Measurements from ENCODE around the gene VIPR2. TPM values are rescaled to one million over a fixed set of nuclear protein-coding genes. Genes with fewer than 3 reads are reported as not detected.
A peak's percentile ranks its signal among the peaks of the same experiment; 100 is the strongest.
"Not testable (repeated sequence)": the region's sequence is repeated elsewhere in the genome, so short reads cannot be mapped to it uniquely, and the experiment has no call there.

VIPR2 gene
- total RNA-seq, 4 donors from 2014 or later = 0.59 to 0.64 (median 0.60) TPM; not detected in 1

GRCh38 chr7:159102681-159103381, 41.8 kb downstream of the VIPR2 start:
- H3K9me3 ChIP-seq = no peaks in the 10 kb centered on the region
- no peaks in the 10 kb centered on the region for H3K36me3 ChIP-seq
- H3K27me3 ChIP-seq = peaks cover 20% of the 10 kb centered on the region
- WGBS = 90% methylated on average over 12 of the region's 14 CpGs
- H3K4me1 ChIP-seq = no peaks in the 10 kb centered on the region
- no peak overlapping the region for H3K4me3 ChIP-seq
- no peak overlapping the region for H3K27ac ChIP-seq
- DNase-seq (ENCODE audit: low spot score in 2 of 2) = peak; percentile 44 to 69
- TF ChIP-seq EP300 (IDR thresholded peaks at IDR 0.05) = no peak
- TF ChIP-seq POLR2A (IDR thresholded peaks at IDR 0.05) = no peak
- TF ChIP-seq, protein P1, sequence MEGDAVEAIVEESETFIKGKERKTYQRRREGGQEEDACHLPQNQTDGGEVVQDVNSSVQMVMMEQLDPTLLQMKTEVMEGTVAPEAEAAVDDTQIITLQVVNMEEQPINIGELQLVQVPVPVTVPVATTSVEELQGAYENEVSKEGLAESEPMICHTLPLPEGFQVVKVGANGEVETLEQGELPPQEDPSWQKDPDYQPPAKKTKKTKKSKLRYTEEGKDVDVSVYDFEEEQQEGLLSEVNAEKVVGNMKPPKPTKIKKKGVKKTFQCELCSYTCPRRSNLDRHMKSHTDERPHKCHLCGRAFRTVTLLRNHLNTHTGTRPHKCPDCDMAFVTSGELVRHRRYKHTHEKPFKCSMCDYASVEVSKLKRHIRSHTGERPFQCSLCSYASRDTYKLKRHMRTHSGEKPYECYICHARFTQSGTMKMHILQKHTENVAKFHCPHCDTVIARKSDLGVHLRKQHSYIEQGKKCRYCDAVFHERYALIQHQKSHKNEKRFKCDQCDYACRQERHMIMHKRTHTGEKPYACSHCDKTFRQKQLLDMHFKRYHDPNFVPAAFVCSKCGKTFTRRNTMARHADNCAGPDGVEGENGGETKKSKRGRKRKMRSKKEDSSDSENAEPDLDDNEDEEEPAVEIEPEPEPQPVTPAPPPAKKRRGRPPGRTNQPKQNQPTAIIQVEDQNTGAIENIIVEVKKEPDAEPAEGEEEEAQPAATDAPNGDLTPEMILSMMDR (IDR thresholded peaks at IDR 0.05) = no peak
- no peak for TF ChIP-seq POLR2AphosphoS5 (IDR thresholded peaks at IDR 0.05)

- H3K27ac ChIP-seq, H3K9me3 ChIP-seq, H3K4me3 ChIP-seq, H3K27me3 ChIP-seq, H3K36me3 ChIP-seq, H3K4me1 ChIP-seq: not testable (repeated sequence)
- peak; percentile 40 to 58 for DNase-seq (ENCODE audit: low spot score in 2 of 2)
- WGBS = 96% methylated on average over 42 of the region's 42 CpGs
Observed at GRCh38 chr7:159101661-159102091, 43.0 kb downstream of the VIPR2 start.

- not testable (repeated sequence) for H3K4me3 ChIP-seq, H3K4me1 ChIP-seq, H3K9me3 ChIP-seq, H3K27me3 ChIP-seq, H3K27ac ChIP-seq, H3K36me3 ChIP-seq
- peak in 1 of 2 donors; percentile 21 for DNase-seq (ENCODE audit: low spot score in 2 of 2)
- 95% methylated on average over 32 of the region's 33 CpGs for WGBS
Observed at GRCh38 chr7:159101083-159101395, 43.6 kb downstream of the VIPR2 start.

DNA sequence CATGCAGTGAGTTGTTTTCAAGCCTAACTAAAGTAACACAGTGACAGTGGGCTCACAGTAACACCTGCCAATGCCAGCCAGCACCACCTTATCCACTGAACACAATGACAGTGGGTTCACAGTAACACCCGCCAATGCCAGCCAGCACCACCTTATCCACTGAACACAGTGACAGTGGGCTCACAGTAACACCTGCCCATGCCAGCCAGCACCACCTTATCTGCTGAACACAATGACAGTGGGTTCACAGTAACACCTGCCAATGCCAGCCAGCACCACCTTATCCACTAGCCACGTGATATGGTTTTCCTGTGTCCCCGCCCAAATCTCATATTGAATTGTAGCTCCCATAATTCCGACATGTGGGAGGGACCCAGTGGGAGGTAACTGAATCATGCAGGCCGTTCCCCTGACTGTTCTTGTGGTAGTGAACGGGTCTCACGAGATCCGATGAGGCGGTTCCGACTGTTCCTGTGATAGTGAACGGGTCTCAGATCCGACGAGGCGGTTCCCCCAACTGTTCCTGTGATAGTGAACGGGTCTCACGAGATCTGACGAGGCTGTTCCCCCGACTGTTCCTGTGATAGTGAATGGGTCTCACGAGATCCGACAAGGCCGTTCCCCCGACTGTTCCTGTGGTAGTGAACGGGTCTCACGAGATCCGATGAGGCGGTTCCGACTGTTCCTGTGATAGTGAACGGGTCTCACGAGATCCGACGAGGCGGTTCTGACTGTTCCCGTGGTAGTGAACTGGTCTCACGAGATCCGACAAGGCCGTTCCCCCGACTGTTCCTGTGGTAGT, 44.2 kb downstream of the VIPR2 start:
- not testable (repeated sequence) for H3K27ac ChIP-seq, H3K36me3 ChIP-seq, H3K27me3 ChIP-seq, H3K4me3 ChIP-seq, H3K9me3 ChIP-seq, H3K4me1 ChIP-seq
- WGBS = 94% methylated on average over 35 of the region's 37 CpGs
- DNase-seq (ENCODE audit: low spot score in 2 of 2) = peak; percentile 37 to 45

GRCh38 chr7:159099711-159100231, 44.9 kb downstream of the VIPR2 start:
- 100% methylated on average over 2 of the region's 10 CpGs for WGBS
- Histone ChIP-seq H3K4me1 (no peaks in the 10 kb centered on the region), H3K27ac (no peak overlapping the region), H3K4me3 (no peak overlapping the region), H3K9me3 (no peaks in the 10 kb centered on the region), H3K27me3 (peaks cover 3% of the 10 kb centered on the region), H3K36me3 (no peaks in the 10 kb centered on the region)
- no peak for TF ChIP-seq EP300 (IDR thresholded peaks at IDR 0.05)
- TF ChIP-seq POLR2A (IDR thresholded peaks at IDR 0.05) = no peak
- TF ChIP-seq, protein P1 (IDR thresholded peaks at IDR 0.05) = no peak
- no peak for TF ChIP-seq POLR2AphosphoS5 (IDR thresholded peaks at IDR 0.05)
- DNase-seq (ENCODE audit: low spot score in 2 of 2) = peak; percentile 38 to 76

DNA sequence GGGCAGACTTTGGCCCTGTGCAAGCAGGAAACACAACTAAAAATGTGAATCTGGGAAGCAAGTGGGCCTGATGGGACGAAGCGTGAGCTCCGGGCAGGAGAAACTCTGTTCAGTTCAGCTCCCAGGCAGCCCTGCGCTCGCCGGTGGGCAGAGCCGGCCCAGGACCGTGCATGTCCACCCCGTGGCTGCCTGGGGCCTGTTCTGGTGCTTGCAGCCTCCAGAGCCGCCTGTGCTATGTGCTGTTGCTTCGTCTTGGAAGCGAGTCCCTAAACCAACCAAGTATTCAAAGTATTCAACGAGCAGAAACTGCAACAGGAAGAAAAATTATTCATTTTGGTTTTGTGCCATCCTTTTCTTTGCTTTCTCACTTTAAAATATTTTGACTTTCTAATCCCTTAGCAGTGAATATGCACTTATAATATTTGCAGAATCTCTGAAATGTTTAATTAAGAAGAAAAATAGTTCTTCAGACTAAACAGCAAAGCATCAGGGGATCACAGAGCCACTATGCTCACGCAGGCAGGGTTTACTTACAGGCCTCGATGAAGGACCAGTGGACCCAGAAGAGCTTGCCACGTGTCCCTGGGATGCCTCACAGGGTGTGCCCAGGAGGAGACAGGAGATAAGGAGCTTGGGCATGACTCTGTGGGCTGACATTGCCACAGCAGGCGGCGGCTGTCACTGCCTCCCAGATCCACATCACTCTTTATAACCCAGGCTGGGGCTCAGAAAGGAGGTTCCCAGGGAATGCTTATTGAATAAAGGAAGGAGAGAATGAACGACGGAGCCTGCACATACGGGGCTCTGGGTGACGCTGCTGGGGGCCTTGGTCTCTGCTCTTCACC, 45.6 kb downstream of the VIPR2 start:
- DNase-seq (ENCODE audit: low spot score in 2 of 2) = peak; percentile 41 to 70
- whole genome bisulfite sequencing = 50% methylated on average over 22 of the region's 22 CpGs

More for the DNA sequence above, 45.6 kb downstream of the VIPR2 start:
- Histone ChIP-seq H3K36me3 (no peaks in the 10 kb centered on the region), H3K27me3 (no peaks in the 10 kb centered on the region), H3K4me1 (no peaks in the 10 kb centered on the region), H3K9me3 (no peaks in the 10 kb centered on the region), H3K27ac (no peak overlapping the region), H3K4me3 (no peak overlapping the region)
- TF ChIP-seq POLR2A (IDR thresholded peaks at IDR 0.05) (no peak), EP300 (IDR thresholded peaks at IDR 0.05) (no peak), POLR2AphosphoS5 (IDR thresholded peaks at IDR 0.05) (no peak)
- TF ChIP-seq, protein P1 (IDR thresholded peaks at IDR 0.05) = no peak

Measured in suprapubic skin (tissue), 4 donors.